Panc1 (cell line): ENCODE data around the gene TLE4. TPM values are rescaled to one million over a fixed set of nuclear protein-coding genes. Genes with fewer than 3 reads are reported as not detected.

Experiments
- ATAC-seq: fragments of 200-7000 bp; cut with Tn5 transposase; 2 replicates; pipeline ENCODE4 v1.9.1; 2020; ENCODE audit warnings: mild to moderate bottlenecking, moderate library complexity
- BruUV-seq: library from RNA; stranded (reverse); fragments of 400-500 nt; replicated peaks from 2 replicates; lab custom pipeline; 2021; lab: Mats Ljungman, UMichigan
- CTCF ChIA-PET: fragments of 300-600 bp; sonication (Branson Sonifier 250); formaldehyde crosslinking; loops from one replicate; lab custom pipeline; 2022; ENCODE audit warnings: antibody characterized with exemption; lab: Charles Lee
- POLR2A ChIA-PET: fragments of 300-600 bp; sonication (Branson Sonifier 250); formaldehyde crosslinking; loops from one replicate; lab custom pipeline; 2022; ENCODE audit warnings: antibody characterized with exemption; lab: Charles Lee
- DNase-seq: peaks from one replicate; pipeline ENCODE4 v3.0.0-alpha.2; 2010; ENCODE audit warnings: low read depth, low spot score
- H3K27ac ChIP-seq: 2 replicates; pipeline ENCODE4 v1.5.1; 2011; ENCODE audit warnings: mild to moderate bottlenecking, low read length, inconsistent platforms
- H3K27me3 ChIP-seq: fragments of 200-500 bp; sonication (Bioruptor generic); 2 replicates; pipeline ENCODE4 v1.6.0; 2014; ENCODE audit warnings: low read length, inconsistent platforms; ENCODE audit not compliant: control insufficient read depth, insufficient read depth
- H3K36me3 ChIP-seq: fragments of 200-500 bp; sonication (Bioruptor generic); 2 replicates; pipeline ENCODE4 v1.5.1; 2014; ENCODE audit warnings: inconsistent platforms, mild to moderate bottlenecking, low read length, moderate library complexity; ENCODE audit not compliant: control insufficient read depth, insufficient read depth
- H3K4me1 ChIP-seq: 2 replicates; pipeline ENCODE4 v1.5.1; 2011; ENCODE audit warnings: inconsistent platforms, mild to moderate bottlenecking, low read length, moderate library complexity; ENCODE audit not compliant: control insufficient read depth, insufficient read depth
- H3K4me3 ChIP-seq, 2 experiments: 2 replicates each; pipeline ENCODE4 v1.5.1; 2011 to 2012; ENCODE audit warnings: low read depth in 2 of 2, low read length in 2 of 2, mild to moderate bottlenecking in 2 of 2, inconsistent platforms in 1 of 2, moderate library complexity in 1 of 2
- H3K9me3 ChIP-seq: fragments of 200-500 bp; sonication (Bioruptor generic); 2 replicates; pipeline ENCODE4 v1.5.1; 2014; ENCODE audit warnings: low read depth, mild to moderate bottlenecking, inconsistent platforms, low read length, moderate library complexity; ENCODE audit not compliant: control insufficient read depth, insufficient read depth
- POLR2AphosphoS5 ChIP-seq: IDR thresholded peaks from 2 replicates; pipeline ENCODE4 v1.6.1; 2012; ENCODE audit warnings: mild to moderate bottlenecking, low read depth, low read length, moderate library complexity
- SIN3A ChIP-seq: IDR thresholded peaks from 2 replicates; pipeline ENCODE4 v1.6.1; 2012; ENCODE audit warnings: low read depth, mild to moderate bottlenecking, low read length, moderate library complexity, borderline replicate concordance; ENCODE audit not compliant: insufficient read depth
- TCF7L2 ChIP-seq: IDR thresholded peaks from 2 replicates; pipeline ENCODE4 v1.6.1; 2011; ENCODE audit warnings: mild to moderate bottlenecking, low read depth, low read length, inconsistent platforms
- in situ Hi-C: cut with HindIII; loops from 2 replicates; pipeline ENCODE4 v1.10.0; 2016; ENCODE audit warnings: low sequenced_read_pairs, low pct_unique_long_range_greater_than_20kb
- intact Hi-C: fragments of 100-400 bp; cut with micrococcal nuclease; formaldehyde crosslinking; loops from one replicate; pipeline ENCODE4 v1.10.0; 2022; ENCODE audit not compliant: unreplicated experiment
- total RNA-seq: library from RNA; stranded (reverse); gene quantifications from one replicate; pipeline ENCODE4 v1.2.1, GENCODE V29; 2021; ENCODE audit not compliant: unreplicated experiment
- TF ChIP-seq, protein P1 (sequence below): fragments of 450-650 bp; IDR thresholded peaks from 2 replicates; pipeline ENCODE4 v1.5.1; 2017; ENCODE audit warnings: mild to moderate bottlenecking
- TF ChIP-seq, protein P2 (sequence below), 2 experiments: IDR thresholded peaks; 2 replicates each; pipeline ENCODE4 v1.6.1; 2011 to 2012; ENCODE audit warnings: low read depth in 2 of 2, control low read depth in 1 of 2, low read length in 1 of 2, mild to moderate bottlenecking in 1 of 2, moderate library complexity in 1 of 2; ENCODE audit not compliant: insufficient read depth in 1 of 2

Gene TLE4
- total RNA-seq, 1 experiment from 2014 or later: 8.7 TPM

DNA sequence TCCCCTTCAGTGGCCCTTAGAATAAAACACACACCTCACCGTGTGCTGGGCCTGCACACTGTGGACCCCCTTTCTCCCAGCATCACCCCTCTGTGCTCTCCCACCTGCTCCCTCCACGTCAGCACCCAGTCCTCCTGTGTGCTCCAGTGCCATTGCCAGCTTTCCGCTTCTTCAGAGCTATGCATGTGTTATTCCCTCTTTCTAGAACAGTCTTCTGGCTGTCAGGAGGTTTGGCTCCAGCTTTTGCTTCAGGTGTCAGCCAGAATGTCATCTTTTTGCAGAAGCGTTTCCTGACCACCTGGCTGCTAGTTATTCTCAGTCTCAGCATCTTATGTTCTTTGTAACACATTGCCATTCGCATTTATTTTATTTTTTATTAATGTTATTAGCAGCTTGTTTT lies 119.7 kb downstream of the TLE4 start:
- intact Hi-C loops (no loop called here), in situ Hi-C loops (no loop called here)
- TF ChIP-seq, protein P1, sequence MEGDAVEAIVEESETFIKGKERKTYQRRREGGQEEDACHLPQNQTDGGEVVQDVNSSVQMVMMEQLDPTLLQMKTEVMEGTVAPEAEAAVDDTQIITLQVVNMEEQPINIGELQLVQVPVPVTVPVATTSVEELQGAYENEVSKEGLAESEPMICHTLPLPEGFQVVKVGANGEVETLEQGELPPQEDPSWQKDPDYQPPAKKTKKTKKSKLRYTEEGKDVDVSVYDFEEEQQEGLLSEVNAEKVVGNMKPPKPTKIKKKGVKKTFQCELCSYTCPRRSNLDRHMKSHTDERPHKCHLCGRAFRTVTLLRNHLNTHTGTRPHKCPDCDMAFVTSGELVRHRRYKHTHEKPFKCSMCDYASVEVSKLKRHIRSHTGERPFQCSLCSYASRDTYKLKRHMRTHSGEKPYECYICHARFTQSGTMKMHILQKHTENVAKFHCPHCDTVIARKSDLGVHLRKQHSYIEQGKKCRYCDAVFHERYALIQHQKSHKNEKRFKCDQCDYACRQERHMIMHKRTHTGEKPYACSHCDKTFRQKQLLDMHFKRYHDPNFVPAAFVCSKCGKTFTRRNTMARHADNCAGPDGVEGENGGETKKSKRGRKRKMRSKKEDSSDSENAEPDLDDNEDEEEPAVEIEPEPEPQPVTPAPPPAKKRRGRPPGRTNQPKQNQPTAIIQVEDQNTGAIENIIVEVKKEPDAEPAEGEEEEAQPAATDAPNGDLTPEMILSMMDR: no peak
- TF ChIP-seq SIN3A (no peak), POLR2AphosphoS5 (no peak), TCF7L2 (no peak)
- TF ChIP-seq, protein P2, sequence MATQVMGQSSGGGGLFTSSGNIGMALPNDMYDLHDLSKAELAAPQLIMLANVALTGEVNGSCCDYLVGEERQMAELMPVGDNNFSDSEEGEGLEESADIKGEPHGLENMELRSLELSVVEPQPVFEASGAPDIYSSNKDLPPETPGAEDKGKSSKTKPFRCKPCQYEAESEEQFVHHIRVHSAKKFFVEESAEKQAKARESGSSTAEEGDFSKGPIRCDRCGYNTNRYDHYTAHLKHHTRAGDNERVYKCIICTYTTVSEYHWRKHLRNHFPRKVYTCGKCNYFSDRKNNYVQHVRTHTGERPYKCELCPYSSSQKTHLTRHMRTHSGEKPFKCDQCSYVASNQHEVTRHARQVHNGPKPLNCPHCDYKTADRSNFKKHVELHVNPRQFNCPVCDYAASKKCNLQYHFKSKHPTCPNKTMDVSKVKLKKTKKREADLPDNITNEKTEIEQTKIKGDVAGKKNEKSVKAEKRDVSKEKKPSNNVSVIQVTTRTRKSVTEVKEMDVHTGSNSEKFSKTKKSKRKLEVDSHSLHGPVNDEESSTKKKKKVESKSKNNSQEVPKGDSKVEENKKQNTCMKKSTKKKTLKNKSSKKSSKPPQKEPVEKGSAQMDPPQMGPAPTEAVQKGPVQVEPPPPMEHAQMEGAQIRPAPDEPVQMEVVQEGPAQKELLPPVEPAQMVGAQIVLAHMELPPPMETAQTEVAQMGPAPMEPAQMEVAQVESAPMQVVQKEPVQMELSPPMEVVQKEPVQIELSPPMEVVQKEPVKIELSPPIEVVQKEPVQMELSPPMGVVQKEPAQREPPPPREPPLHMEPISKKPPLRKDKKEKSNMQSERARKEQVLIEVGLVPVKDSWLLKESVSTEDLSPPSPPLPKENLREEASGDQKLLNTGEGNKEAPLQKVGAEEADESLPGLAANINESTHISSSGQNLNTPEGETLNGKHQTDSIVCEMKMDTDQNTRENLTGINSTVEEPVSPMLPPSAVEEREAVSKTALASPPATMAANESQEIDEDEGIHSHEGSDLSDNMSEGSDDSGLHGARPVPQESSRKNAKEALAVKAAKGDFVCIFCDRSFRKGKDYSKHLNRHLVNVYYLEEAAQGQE (IDR thresholded peaks at IDR 0.05; ENCODE audit: insufficient read depth in 1 of 2, low read depth in 2 of 2, low read length in 1 of 2): no peak
- no peak for ATAC-seq
- POLR2A ChIA-PET: no interaction called here
- no peaks in the 10 kb centered on the region for H3K9me3 ChIP-seq
- no peaks in the 10 kb centered on the region for H3K36me3 ChIP-seq
- DNase-seq: no peak
- no peak overlapping the region for H3K4me3 ChIP-seq
- no TSS peak for BruUV-seq
- H3K27me3 ChIP-seq: no peaks in the 10 kb centered on the region
- no peaks in the 10 kb centered on the region for H3K4me1 ChIP-seq
- CTCF ChIA-PET: no interaction called here
- no peak overlapping the region for H3K27ac ChIP-seq

DNA sequence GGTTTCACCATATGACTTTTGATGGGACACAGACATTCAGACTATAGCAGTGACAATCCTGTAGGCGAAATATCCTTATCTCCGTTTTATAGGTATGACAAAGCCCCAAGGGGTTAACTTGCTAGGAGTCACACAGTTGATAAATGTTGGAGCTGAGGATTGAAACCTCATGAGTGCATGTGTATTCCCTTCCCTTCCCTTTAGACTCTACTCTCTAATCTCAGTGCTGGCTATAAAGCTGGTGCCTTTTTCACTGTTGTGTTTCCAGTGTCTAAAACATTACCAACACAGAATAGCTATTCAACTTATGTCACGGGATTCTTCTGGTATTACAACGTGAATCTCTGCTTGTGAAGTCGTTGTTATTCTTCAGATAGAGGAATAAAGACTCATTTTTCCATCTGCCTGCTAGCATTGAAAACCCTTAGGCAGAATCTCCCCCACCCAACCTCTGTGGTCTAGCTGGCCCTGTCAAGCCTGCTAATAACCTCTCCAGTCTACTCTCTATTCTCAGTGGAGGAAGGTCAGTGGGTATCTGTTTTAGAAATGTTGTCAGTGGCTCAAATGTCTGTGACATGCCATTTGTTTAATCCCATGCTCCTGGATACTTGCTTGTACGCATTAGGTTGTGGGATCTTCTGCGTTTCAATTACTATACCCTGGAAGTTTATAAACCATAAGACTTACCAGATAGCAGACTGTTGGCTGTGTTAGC lies 121.2 kb downstream of the TLE4 start:
- BruUV-seq: no TSS peak
- DNase-seq (no peak), ATAC-seq (no peak)
- H3K27me3 ChIP-seq: no peaks in the 10 kb centered on the region
- ChIA-PET POLR2A (no interaction called here), CTCF (no interaction called here)
- intact Hi-C loops: no loop called here
- TF ChIP-seq POLR2AphosphoS5 (no peak), SIN3A (no peak), TCF7L2 (no peak)
- TF ChIP-seq, protein P1: no peak
- TF ChIP-seq, protein P2 (IDR thresholded peaks at IDR 0.05; ENCODE audit: insufficient read depth in 1 of 2, low read depth in 2 of 2, low read length in 1 of 2): no peak
- H3K36me3 ChIP-seq: no peaks in the 10 kb centered on the region
- in situ Hi-C loops: no loop called here
- H3K27ac ChIP-seq: no peak overlapping the region
- H3K4me1 ChIP-seq: no peaks in the 10 kb centered on the region
- no peaks in the 10 kb centered on the region for H3K9me3 ChIP-seq
- H3K4me3 ChIP-seq: no peak overlapping the region
